Colonic mucosa (tissue), 4 donors: ENCODE results near the gene FHDC1. TPM values are rescaled to one million over a fixed set of nuclear protein-coding genes. Genes with fewer than 3 reads are reported as not detected.
A peak's percentile ranks its signal among the peaks of the same experiment; 100 is the strongest.

Experiments used
- DNase-seq: peaks from one replicate; pipeline ENCODE4 v3.0.0-alpha.2; 2020
- H3K27ac ChIP-seq: fragments of 200-600 bp; one replicate; pipeline ENCODE4 v1.8.0; 2021
- H3K27me3 ChIP-seq: fragments of 200-600 bp; one replicate; pipeline ENCODE4 v1.8.0; 2021
- H3K36me3 ChIP-seq: fragments of 200-600 bp; one replicate; pipeline ENCODE4 v1.8.0; 2021
- H3K4me1 ChIP-seq: fragments of 200-600 bp; one replicate; pipeline ENCODE4 v1.8.0; 2021; ENCODE audit warnings: mild to moderate bottlenecking
- H3K4me3 ChIP-seq: fragments of 200-600 bp; one replicate; pipeline ENCODE4 v1.8.0; 2021
- H3K9ac ChIP-seq, 2 donors: one replicate each; pipeline ENCODE4 v1.7.0; 2013; ENCODE audit warnings: control low read depth in 2 of 2, low read depth in 2 of 2, low read length in 2 of 2
- H3K9me3 ChIP-seq: fragments of 200-600 bp; one replicate; pipeline ENCODE4 v1.8.0; 2021
- CTCF ChIP-seq: fragments of 200-600 bp; IDR thresholded peaks from one replicate; pipeline ENCODE4 v1.8.0; 2022; ENCODE audit warnings: antibody characterized with exemption, mild to moderate bottlenecking
- intact Hi-C: fragments of 100-400 bp; cut with DNase I; formaldehyde crosslinking; loops from one replicate; pipeline ENCODE4 v1.14.1; 2022
- total RNA-seq, 2 donors: library from RNA; stranded (reverse); fragmentation: NEBNext Ultra II Directional in 1 of 2; extraction: Animal tissue kit (Norgen Biotek cat#: 25700) in 1 of 2; gene quantifications; one replicate each; pipeline ENCODE4 v1.2.1, GENCODE V29; 2021
- donor health status: healthy.
- donor health status: DM: no; HTN: no; CAD: no.
- donor health status: DM: no; HTN: no; CAD: no.

FHDC1 gene
- total RNA-seq, 2 donors from 2014 or later = 13.9 to 14.0 TPM

GRCh38 chr4:152935143-152935542 lies 980 bp upstream of the FHDC1 start:
- Histone ChIP-seq H3K27ac (peak overlapping the region; percentile 77), H3K36me3 (no peaks in the 10 kb centered on the region), H3K4me3 (no peak overlapping the region), H3K9ac (peak overlapping the region in 1 of 2 donors; percentile 87), H3K9me3 (no peaks in the 10 kb centered on the region), H3K4me1 (no peaks in the 10 kb centered on the region), H3K27me3 (no peaks in the 10 kb centered on the region)
- peak; percentile 82 for DNase-seq
- intact Hi-C loops = no loop called here
- TF ChIP-seq CTCF = no peak

GRCh38 chr4:152936446-152937335 lies 568 bp downstream of the FHDC1 start:
- H3K27ac ChIP-seq = peak overlapping the region; percentile 77
- H3K27me3 ChIP-seq = no peaks in the 10 kb centered on the region
- intact Hi-C loops = no loop called here
- peak; percentile 47 for DNase-seq
- peak overlapping the region; percentile 75 to 87 for H3K9ac ChIP-seq
- no peaks in the 10 kb centered on the region for H3K4me1 ChIP-seq
- TF ChIP-seq CTCF = no peak
- no peaks in the 10 kb centered on the region for H3K36me3 ChIP-seq
- no peaks in the 10 kb centered on the region for H3K9me3 ChIP-seq
- peak overlapping the region; percentile 74 for H3K4me3 ChIP-seq

GRCh38 chr4:152937336-152938236 lies 1.5 kb downstream of the FHDC1 start:
- peak; percentile 57 for DNase-seq
- Histone ChIP-seq H3K27me3 (no peaks in the 10 kb centered on the region), H3K9me3 (no peaks in the 10 kb centered on the region), H3K4me3 (peak overlapping the region; percentile 74), H3K36me3 (no peaks in the 10 kb centered on the region), H3K4me1 (no peaks in the 10 kb centered on the region), H3K27ac (peak overlapping the region; percentile 77), H3K9ac (peak overlapping the region; percentile 75 to 87)
- no peak for TF ChIP-seq CTCF
- intact Hi-C loops = no loop called here

GRCh38 chr4:152938237-152938947 lies 2.3 kb downstream of the FHDC1 start:
- Histone ChIP-seq H3K27me3 (no peaks in the 10 kb centered on the region), H3K4me3 (peak overlapping the region; percentile 74), H3K9me3 (no peaks in the 10 kb centered on the region), H3K4me1 (no peaks in the 10 kb centered on the region), H3K9ac (peak overlapping the region in 1 of 2 donors; percentile 77), H3K36me3 (no peaks in the 10 kb centered on the region), H3K27ac (no peak overlapping the region)
- intact Hi-C loops = no loop called here
- peak; percentile 53 for DNase-seq
- no peak for TF ChIP-seq CTCF

- no peaks in the 10 kb centered on the region for H3K4me1 ChIP-seq
- H3K36me3 ChIP-seq = no peaks in the 10 kb centered on the region
- intact Hi-C loops = no loop called here
- TF ChIP-seq CTCF = no peak
- DNase-seq = no peak
- H3K4me3 ChIP-seq = no peak overlapping the region
- no peak overlapping the region for H3K27ac ChIP-seq
- no peak overlapping the region for H3K9ac ChIP-seq
- H3K27me3 ChIP-seq = no peaks in the 10 kb centered on the region
- H3K9me3 ChIP-seq = no peaks in the 10 kb centered on the region
These were observed 3.5 kb downstream of the FHDC1 start for GRCh38 chr4:152939621-152940020.
